OCI-LY7 (cell line): Measurements from ENCODE around the gene CDC42EP3. TPM values are rescaled to one million over a fixed set of nuclear protein-coding genes. Genes with fewer than 3 reads are reported as not detected.

ENCODE experiments used
- BruUV-seq: library from RNA; stranded (reverse); fragments of 400-500 nt; replicated peaks from 2 replicates; lab custom pipeline; 2021; lab: Mats Ljungman, UMichigan
- CTCF ChIA-PET: fragments of 300-600 bp; sonication (Branson Sonifier 250); formaldehyde crosslinking; loops from one replicate; lab custom pipeline; 2022; ENCODE audit warnings: antibody characterized with exemption; ENCODE audit not compliant: unreplicated experiment; lab: Charles Lee
- POLR2A ChIA-PET: fragments of 300-600 bp; sonication (Branson Sonifier 250); formaldehyde crosslinking; loops from one replicate; lab custom pipeline; 2022; ENCODE audit warnings: antibody characterized with exemption; lab: Charles Lee
- DNase-seq: peaks from one replicate; pipeline ENCODE4 v3.0.0-alpha.2; 2015; ENCODE audit warnings: low spot score
- H2AFZ ChIP-seq: fragments of 200-600 bp; sonication (generic), shearing (Covaris generic); 2 replicates; pipeline ENCODE4 v1.6.1; 2014; ENCODE audit warnings: mild to moderate bottlenecking, antibody characterized with exemption, low read length, moderate library complexity
- H3K27ac ChIP-seq: fragments of 200-600 bp; sonication (generic); 2 replicates; pipeline ENCODE4 v1.5.1; 2014; ENCODE audit warnings: mixed run types, low read depth, mild to moderate bottlenecking, moderate library complexity, low read length, inconsistent platforms; ENCODE audit not compliant: poor library complexity, severe bottlenecking
- H3K36me3 ChIP-seq: fragments of 200-600 bp; sonication (generic); 2 replicates; pipeline ENCODE4 v1.6.1; 2014; ENCODE audit warnings: mild to moderate bottlenecking, antibody characterized with exemption, low read length, moderate library complexity, mixed read lengths; ENCODE audit not compliant: insufficient read depth
- H3K4me1 ChIP-seq: fragments of 200-600 bp; sonication (generic); 2 replicates; pipeline ENCODE4 v1.5.1; 2014; ENCODE audit warnings: mild to moderate bottlenecking, low read length; ENCODE audit not compliant: insufficient read depth, poor library complexity, severe bottlenecking
- H3K4me2 ChIP-seq: fragments of 200-600 bp; sonication (generic); 2 replicates; pipeline ENCODE4 v1.6.1; 2014; ENCODE audit warnings: mild to moderate bottlenecking, low read length
- H3K4me3 ChIP-seq: fragments of 200-600 bp; sonication (generic); 2 replicates; pipeline ENCODE4 v1.5.1; 2014; ENCODE audit warnings: mild to moderate bottlenecking, low read depth, low read length; ENCODE audit not compliant: poor library complexity, severe bottlenecking
- H3K79me2 ChIP-seq: fragments of 200-600 bp; sonication (generic); 2 replicates; pipeline ENCODE4 v1.6.1; 2016; ENCODE audit warnings: low read depth, mild to moderate bottlenecking, low read length, moderate library complexity, mixed read lengths; ENCODE audit not compliant: insufficient read depth
- H3K9me2 ChIP-seq: fragments of 200-600 bp; sonication (generic); 2 replicates; pipeline ENCODE4 v1.6.1; 2016; ENCODE audit warnings: mild to moderate bottlenecking, low read length, mixed read lengths; ENCODE audit not compliant: insufficient read depth
- H3K9me3 ChIP-seq: fragments of 200-600 bp; sonication (generic); 2 replicates; pipeline ENCODE4 v1.6.1; 2014; ENCODE audit warnings: mild to moderate bottlenecking, mixed run types, low read length, mixed read lengths
- H4K20me1 ChIP-seq: fragments of 200-600 bp; sonication (generic); 2 replicates; pipeline ENCODE4 v1.6.1; 2014; ENCODE audit warnings: mild to moderate bottlenecking, antibody characterized with exemption, low read length, moderate library complexity, mixed read lengths; ENCODE audit not compliant: insufficient read depth
- CTCF ChIP-seq: fragments of 200-600 bp; sonication (generic); conservative IDR thresholded peaks from 2 replicates; pipeline ENCODE4 v1.5.1; 2014; ENCODE audit warnings: mild to moderate bottlenecking, antibody characterized with exemption, low read length, moderate library complexity, mixed read lengths
- EZH2phosphoT487 ChIP-seq: fragments of 200-600 bp; sonication (generic); IDR thresholded peaks from 2 replicates; pipeline ENCODE4 v1.6.1; 2018; ENCODE audit warnings: low read depth, borderline replicate concordance, mild to moderate bottlenecking, mixed run types, antibody characterized with exemption, low read length, moderate library complexity, mixed read lengths
- intact Hi-C: fragments of 100-400 bp; cut with micrococcal nuclease; formaldehyde crosslinking; loops from one replicate; pipeline ENCODE4 v1.10.0; 2022; ENCODE audit not compliant: unreplicated experiment
- total RNA-seq, 2 experiments: library from RNA; depleted of rRNA in 1 of 2; stranded (reverse); fragments of >200 nt in 1 of 2; shearing (Covaris generic) in 1 of 2; gene quantifications; 2 replicates each; pipeline ENCODE4 v1.2.3, GENCODE V29; 2014 to 2022

Gene CDC42EP3
- total RNA-seq, 2 experiments from 2014 or later, result 7.2 to 22.9 TPM

- CTCF ChIA-PET, result no interaction called here
- no TSS peak for BruUV-seq
- intact Hi-C loops, result no loop called here
Observed at GRCh38 chr2:37617119-37617892, 54.1 kb downstream of the CDC42EP3 start.

GRCh38 chr2:37616677-37617005 is 54.8 kb downstream of the CDC42EP3 start:
- CTCF ChIA-PET, result no interaction called here
- intact Hi-C loops, result no loop called here
- Histone ChIP-seq H2AFZ (no peak overlapping the region; the same call in 1 of the 2 replicates), H3K36me3 (no peaks in the 10 kb centered on the region), H3K9me3 (no peaks in the 10 kb centered on the region), H3K4me2 (peak overlapping the region; percentile 5; the same call in 1 of the 2 replicates), H3K79me2 (no peaks in the 10 kb centered on the region), H3K4me3 (no peak overlapping the region), H4K20me1 (no peaks in the 10 kb centered on the region), H3K4me1 (peaks cover 16% of the 10 kb centered on the region), H3K27ac (no peak overlapping the region), H3K9me2 (no peaks in the 10 kb centered on the region)
- DNase-seq, result peak; percentile 45
- POLR2A ChIA-PET, result no interaction called here
- TF ChIP-seq EZH2phosphoT487, result no peak
- no peak for TF ChIP-seq CTCF
- BruUV-seq, result no TSS peak

More at GRCh38 chr2:37617119-37617892, 54.1 kb downstream of the CDC42EP3 start:
- Histone ChIP-seq H3K79me2 (no peaks in the 10 kb centered on the region), H3K9me3 (no peaks in the 10 kb centered on the region), H3K36me3 (no peaks in the 10 kb centered on the region), H3K27ac (no peak overlapping the region), H4K20me1 (no peaks in the 10 kb centered on the region), H3K4me3 (no peak overlapping the region), H3K4me1 (peaks cover 16% of the 10 kb centered on the region), H3K4me2 (no peak overlapping the region), H2AFZ (no peak overlapping the region), H3K9me2 (no peaks in the 10 kb centered on the region)
- POLR2A ChIA-PET, result no interaction called here
- no peak for DNase-seq
- TF ChIP-seq CTCF (no peak), EZH2phosphoT487 (no peak)
